ENCODE measurements around the gene CCDC149.

- TF ChIP-seq CTCF (IDR thresholded peaks at IDR 0.05; ENCODE audit: extremely low read depth in 1 of 2, insufficient read depth in 1 of 2, low read depth in 1 of 2, low read length in 2 of 2), result no peak
- no peak for TF ChIP-seq MAX (IDR thresholded peaks at IDR 0.05; ENCODE audit: insufficient read depth, insufficient read length)
- TF ChIP-seq POLR2A (IDR thresholded peaks at IDR 0.05; ENCODE audit: low read depth, low read length), result no peak
- TF ChIP-seq POLR2AphosphoS5 (IDR thresholded peaks at IDR 0.05; ENCODE audit: insufficient read depth, low read depth, low read length), result no peak
- TF ChIP-seq JUN (IDR thresholded peaks at IDR 0.05; ENCODE audit: borderline replicate concordance, insufficient read depth, insufficient read length, low read depth), result no peak
- no peak for TF ChIP-seq EZH2 (IDR thresholded peaks at IDR 0.05; ENCODE audit: borderline replicate concordance, low read depth, low read length, severe bottlenecking)
- no peak for TF ChIP-seq MYC (IDR thresholded peaks at IDR 0.05; ENCODE audit: low read depth, low read length)
Measured at GRCh38 chr4:24920008-24920407, 7.2 kb upstream of the CCDC149 start.

All from endothelial cell of umbilical vein (primary cell).